ENCODE measurements around the gene CDH6.

Gene CDH6

DNA sequence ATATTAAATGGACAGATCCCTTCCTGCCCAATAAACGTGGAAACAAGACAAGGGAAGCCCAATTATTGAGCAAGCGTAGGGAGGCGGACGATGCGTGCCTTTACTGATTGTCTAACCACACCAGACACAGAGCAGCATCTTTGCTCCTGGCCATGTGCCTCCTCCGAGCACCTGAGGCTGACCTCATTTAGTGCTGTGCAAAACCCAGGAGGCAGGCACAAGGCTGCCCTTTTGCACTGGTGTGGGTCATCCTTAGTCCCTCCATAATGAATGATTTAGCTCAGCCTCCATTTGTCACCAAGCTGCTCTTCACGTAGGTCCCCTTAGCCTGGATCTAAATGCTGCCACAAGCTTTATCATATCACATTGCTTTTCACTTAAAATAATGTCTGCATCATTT lies 24.1 kb upstream of the CDH6 start:
- no peaks in the 10 kb centered on the region for H3K27me3 ChIP-seq (ENCODE audit: control insufficient read depth, insufficient read depth, low read length)
- no peaks in the 10 kb centered on the region for H3K36me3 ChIP-seq (ENCODE audit: control insufficient read depth, insufficient read depth, low read length)
- no peak overlapping the region for H2AFZ ChIP-seq
- H3K4me2 ChIP-seq (ENCODE audit: low read length) = no peak overlapping the region
- TF ChIP-seq, protein P1, sequence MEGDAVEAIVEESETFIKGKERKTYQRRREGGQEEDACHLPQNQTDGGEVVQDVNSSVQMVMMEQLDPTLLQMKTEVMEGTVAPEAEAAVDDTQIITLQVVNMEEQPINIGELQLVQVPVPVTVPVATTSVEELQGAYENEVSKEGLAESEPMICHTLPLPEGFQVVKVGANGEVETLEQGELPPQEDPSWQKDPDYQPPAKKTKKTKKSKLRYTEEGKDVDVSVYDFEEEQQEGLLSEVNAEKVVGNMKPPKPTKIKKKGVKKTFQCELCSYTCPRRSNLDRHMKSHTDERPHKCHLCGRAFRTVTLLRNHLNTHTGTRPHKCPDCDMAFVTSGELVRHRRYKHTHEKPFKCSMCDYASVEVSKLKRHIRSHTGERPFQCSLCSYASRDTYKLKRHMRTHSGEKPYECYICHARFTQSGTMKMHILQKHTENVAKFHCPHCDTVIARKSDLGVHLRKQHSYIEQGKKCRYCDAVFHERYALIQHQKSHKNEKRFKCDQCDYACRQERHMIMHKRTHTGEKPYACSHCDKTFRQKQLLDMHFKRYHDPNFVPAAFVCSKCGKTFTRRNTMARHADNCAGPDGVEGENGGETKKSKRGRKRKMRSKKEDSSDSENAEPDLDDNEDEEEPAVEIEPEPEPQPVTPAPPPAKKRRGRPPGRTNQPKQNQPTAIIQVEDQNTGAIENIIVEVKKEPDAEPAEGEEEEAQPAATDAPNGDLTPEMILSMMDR (IDR thresholded peaks at IDR 0.05) = no peak
- H3K79me2 ChIP-seq = no peaks in the 10 kb centered on the region
- H3K9me3 ChIP-seq (ENCODE audit: control insufficient read depth, low read length) = no peaks in the 10 kb centered on the region
- H3K27ac ChIP-seq = no peak overlapping the region
- H3K9ac ChIP-seq = no peak overlapping the region
- H3K4me3 ChIP-seq (ENCODE audit: low read depth, low read length) = no peak overlapping the region
- H3K4me1 ChIP-seq = no peaks in the 10 kb centered on the region

- no peaks in the 10 kb centered on the region for H3K27me3 ChIP-seq (ENCODE audit: control insufficient read depth, insufficient read depth, low read length)
- no peak overlapping the region for H3K4me3 ChIP-seq (ENCODE audit: low read depth, low read length)
- no peaks in the 10 kb centered on the region for H3K4me1 ChIP-seq
- no peaks in the 10 kb centered on the region for H3K36me3 ChIP-seq (ENCODE audit: control insufficient read depth, insufficient read depth, low read length)
- TF ChIP-seq, protein P1 (IDR thresholded peaks at IDR 0.05) = no peak
- H2AFZ ChIP-seq = no peak overlapping the region
- H3K79me2 ChIP-seq = no peaks in the 10 kb centered on the region
- no peaks in the 10 kb centered on the region for H3K9me3 ChIP-seq (ENCODE audit: control insufficient read depth, low read length)
- H3K4me2 ChIP-seq (ENCODE audit: low read length) = no peak overlapping the region
- no peak overlapping the region for H3K27ac ChIP-seq
- H3K9ac ChIP-seq = no peak overlapping the region
Observed at GRCh38 chr5:31172881-31173280, 20.6 kb upstream of the CDH6 start.

DNA sequence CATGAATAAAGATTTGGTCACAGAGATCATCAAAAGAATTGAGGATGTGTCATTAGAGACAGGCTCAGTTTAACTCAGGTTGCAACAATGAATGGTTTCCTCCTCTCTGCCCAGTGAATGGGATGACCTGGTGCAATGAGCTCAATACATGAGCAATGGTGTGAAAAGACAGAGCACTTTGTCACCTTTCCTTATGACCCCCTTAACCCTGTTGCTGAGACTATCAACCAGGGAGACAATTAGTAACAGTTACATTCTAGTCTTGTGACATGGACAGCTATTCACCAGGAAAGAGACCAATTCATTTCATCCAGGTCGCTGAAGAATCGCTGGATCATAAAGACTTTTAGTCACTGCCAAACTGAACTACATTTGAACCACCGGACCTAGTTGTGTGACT lies 19.9 kb upstream of the CDH6 start:
- Histone ChIP-seq H3K36me3 (ENCODE audit: control insufficient read depth, insufficient read depth, low read length) (no peaks in the 10 kb centered on the region), H3K9ac (no peak overlapping the region), H3K4me2 (ENCODE audit: low read length) (no peak overlapping the region), H3K79me2 (no peaks in the 10 kb centered on the region), H3K27ac (no peak overlapping the region), H3K4me3 (ENCODE audit: low read depth, low read length) (no peak overlapping the region), H3K27me3 (ENCODE audit: control insufficient read depth, insufficient read depth, low read length) (no peaks in the 10 kb centered on the region), H3K9me3 (ENCODE audit: control insufficient read depth, low read length) (no peaks in the 10 kb centered on the region), H3K4me1 (no peaks in the 10 kb centered on the region), H2AFZ (no peak overlapping the region)
- TF ChIP-seq, protein P1 (IDR thresholded peaks at IDR 0.05) = no peak

DNA sequence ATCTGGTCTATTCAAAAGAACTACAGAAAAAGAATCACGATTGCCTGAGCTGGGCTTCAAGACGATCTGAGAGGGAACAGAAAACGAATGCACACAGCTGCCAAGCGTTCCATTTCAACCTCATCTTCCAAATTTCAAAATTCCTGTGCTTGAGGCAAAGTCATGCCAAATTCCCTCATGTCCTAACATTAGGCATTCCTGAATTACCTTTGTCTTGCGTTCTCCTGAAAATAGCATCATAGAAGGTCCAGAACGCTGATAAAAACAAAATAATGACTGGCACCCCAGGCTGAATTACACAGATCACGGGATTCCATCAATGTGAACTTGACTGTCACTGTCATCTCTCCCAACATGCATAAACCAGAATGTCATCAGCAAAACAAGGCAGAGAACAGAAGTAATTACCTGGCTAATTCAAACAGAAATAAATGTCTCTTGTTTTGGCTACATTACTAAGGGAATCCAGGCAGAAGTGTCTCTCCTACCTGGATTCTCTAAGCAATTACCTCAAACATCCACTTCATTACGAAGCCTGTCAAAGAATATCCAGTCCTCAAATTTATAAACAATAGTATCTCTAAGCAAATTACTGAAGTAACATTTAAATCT lies 12.0 kb upstream of the CDH6 start:
- no peaks in the 10 kb centered on the region for H3K36me3 ChIP-seq (ENCODE audit: control insufficient read depth, insufficient read depth, low read length)
- H3K27me3 ChIP-seq (ENCODE audit: control insufficient read depth, insufficient read depth, low read length) = no peaks in the 10 kb centered on the region
- no peaks in the 10 kb centered on the region for H3K9me3 ChIP-seq (ENCODE audit: control insufficient read depth, low read length)
- no peak overlapping the region for H3K27ac ChIP-seq
- H3K9ac ChIP-seq = no peak overlapping the region
- TF ChIP-seq, protein P1 (IDR thresholded peaks at IDR 0.05) = no peak
- H3K4me2 ChIP-seq (ENCODE audit: low read length) = no peak overlapping the region
- H3K79me2 ChIP-seq = no peaks in the 10 kb centered on the region
- no peak overlapping the region for H3K4me3 ChIP-seq (ENCODE audit: low read depth, low read length)
- no peaks in the 10 kb centered on the region for H3K4me1 ChIP-seq
- H2AFZ ChIP-seq = no peak overlapping the region

GRCh38 chr5:31182136-31182535 lies 11.3 kb upstream of the CDH6 start:
- TF ChIP-seq, protein P1 (IDR thresholded peaks at IDR 0.05) = no peak
- Histone ChIP-seq H2AFZ (no peak overlapping the region), H3K4me3 (ENCODE audit: low read depth, low read length) (no peak overlapping the region), H3K79me2 (no peaks in the 10 kb centered on the region), H3K27me3 (ENCODE audit: control insufficient read depth, insufficient read depth, low read length) (no peaks in the 10 kb centered on the region), H3K4me1 (no peaks in the 10 kb centered on the region), H3K9ac (no peak overlapping the region), H3K27ac (no peak overlapping the region), H3K4me2 (ENCODE audit: low read length) (no peak overlapping the region), H3K36me3 (ENCODE audit: control insufficient read depth, insufficient read depth, low read length) (no peaks in the 10 kb centered on the region), H3K9me3 (ENCODE audit: control insufficient read depth, low read length) (no peaks in the 10 kb centered on the region)

Data from parathyroid adenoma (tissue), 2 donors.